ENCODE data around the gene FGD2. TPM values are rescaled to one million over a fixed set of nuclear protein-coding genes. Genes with fewer than 3 reads are reported as not detected.

Gene FGD2
- polyA plus RNA-seq (2011; rRNA removed) (not detected in 2 replicates), polyA minus RNA-seq (2011; rRNA and poly(A)+ RNA removed) (not detected in 2 replicates)

GRCh38 chr6:37005061-37005810 lies at the start of gene FGD2:
Gene FGD2 (plus strand): TSS chr6:37005655. CDS start chr6:37005818, 163 bp downstream.
- H3K9me3 ChIP-seq (ENCODE audit: control insufficient read depth, insufficient read depth, low read length), result no peaks in the 10 kb centered on the region; the same call in 1 of the 2 replicates
- no peak for TF ChIP-seq CTCF (IDR thresholded peaks at IDR 0.05; ENCODE audit: low read depth, low read length)
- H3K4me3 ChIP-seq (ENCODE audit: low read depth, low read length), result no peak within 1 kb of the TSS
- H3K27me3 ChIP-seq (ENCODE audit: control insufficient read depth, insufficient read depth, low read length), result peaks cover 14% of the 10 kb centered on the region
- POLR2A ChIA-PET, result no interaction called here
- DNase-seq (ENCODE audit: low read depth, low spot score), result no peak
- H3K27ac ChIP-seq (ENCODE audit: low read depth, low read length), result no peak within 1 kb of the TSS
- CTCF ChIA-PET, result no interaction called here

- DNase-seq (ENCODE audit: low read depth, low spot score), result no peak
These were observed 49.6 kb upstream of the FGD2 start for GRCh38 chr6:36955671-36956445.

GRCh38 chr6:36956446-36956820 lies 49.0 kb upstream of the FGD2 start:
- Histone ChIP-seq H3K4me3 (ENCODE audit: low read depth, low read length) (no peak overlapping the region), H3K9me3 (ENCODE audit: control insufficient read depth, insufficient read depth, low read length) (no peaks in the 10 kb centered on the region; the same call in 1 of the 2 replicates), H3K27me3 (ENCODE audit: control insufficient read depth, insufficient read depth, low read length) (no peaks in the 10 kb centered on the region), H3K27ac (ENCODE audit: low read depth, low read length) (no peak overlapping the region)
- TF ChIP-seq CTCF (IDR thresholded peaks at IDR 0.05; ENCODE audit: low read depth, low read length), result no peak
- POLR2A ChIA-PET, result no interaction called here
- CTCF ChIA-PET, result interaction anchor here (0.9 kb wide), 1 partner anchor 71 kb away, joined by 3 read pairs; the partner anchor contains the start of gene C6orf89
- no peak for DNase-seq (ENCODE audit: low read depth, low spot score)

More at GRCh38 chr6:36955671-36956445, 49.6 kb upstream of the FGD2 start:
- H3K9me3 ChIP-seq (ENCODE audit: control insufficient read depth, insufficient read depth, low read length), result no peaks in the 10 kb centered on the region; the same call in 1 of the 2 replicates
- no peak overlapping the region for H3K27ac ChIP-seq (ENCODE audit: low read depth, low read length)
- no peak overlapping the region for H3K4me3 ChIP-seq (ENCODE audit: low read depth, low read length)
- no peak for TF ChIP-seq CTCF (IDR thresholded peaks at IDR 0.05; ENCODE audit: low read depth, low read length)
- ChIA-PET POLR2A (no interaction called here), CTCF (interaction anchor here (1.0 kb wide), 1 partner anchor 62 kb away, joined by 3 read pairs; no protein-coding TSS in a partner anchor)
- no peaks in the 10 kb centered on the region for H3K27me3 ChIP-seq (ENCODE audit: control insufficient read depth, insufficient read depth, low read length)

- ChIA-PET POLR2A (no interaction called here), CTCF (no interaction called here)
- DNase-seq (ENCODE audit: low read depth, low spot score), result no peak
- H3K9me3 ChIP-seq (ENCODE audit: control insufficient read depth, insufficient read depth, low read length), result no peaks in the 10 kb centered on the region; the same call in 1 of the 2 replicates
- no peaks in the 10 kb centered on the region for H3K27me3 ChIP-seq (ENCODE audit: control insufficient read depth, insufficient read depth, low read length)
- H3K4me3 ChIP-seq (ENCODE audit: low read depth, low read length), result no peak overlapping the region
- H3K27ac ChIP-seq (ENCODE audit: low read depth, low read length), result no peak overlapping the region
- no peak for TF ChIP-seq CTCF (IDR thresholded peaks at IDR 0.05; ENCODE audit: low read depth, low read length)
These were observed 47.6 kb upstream of the FGD2 start for GRCh38 chr6:36957773-36958271.

Data from AG04450 (cell line).